Cardiac muscle cell (in vitro differentiated cells and primary cell): ENCODE measurements around the gene KIF6. TPM values are rescaled to one million over a fixed set of nuclear protein-coding genes. Genes with fewer than 3 reads are reported as not detected.

Experiments
- DNase-seq, 2 donors: peaks; one replicate each; pipeline versions ENCODE4 v3.0.0 to v3.0.0-alpha.2; 2010 to 2017; ENCODE audit warnings: low read depth in 1 of 2, low spot score in 1 of 2
- H3K27ac ChIP-seq: fragments of 200-600 bp; sonication (generic); 2 replicates; pipeline ENCODE4 v1.5.1; 2016
- H3K27me3 ChIP-seq: fragments of 200-600 bp; sonication (generic); 2 replicates; pipeline ENCODE4 v1.6.0; 2016; ENCODE audit warnings: control low read depth
- H3K36me3 ChIP-seq: fragments of 200-600 bp; sonication (generic); 2 replicates; pipeline ENCODE4 v1.5.1; 2016; ENCODE audit warnings: control low read depth
- H3K4me1 ChIP-seq: fragments of 200-600 bp; sonication (generic); 2 replicates; pipeline ENCODE4 v1.8.1; 2017; ENCODE audit warnings: low read depth, mild to moderate bottlenecking, mixed run types
- H3K4me3 ChIP-seq: fragments of 200-600 bp; sonication (generic); 2 replicates; pipeline ENCODE4 v1.5.1; 2016; ENCODE audit warnings: mild to moderate bottlenecking
- H3K9me3 ChIP-seq: fragments of 200-600 bp; sonication (generic); 2 replicates; pipeline ENCODE4 v1.5.1; 2017; ENCODE audit warnings: low read depth, mild to moderate bottlenecking, control low read depth
- CTCF ChIP-seq: IDR thresholded peaks from 2 replicates; pipeline ENCODE4 v1.5.1; 2012; ENCODE audit warnings: low read depth, mild to moderate bottlenecking, low read length
- polyA plus RNA-seq: library from polyadenylated mRNA; unstranded; fragments of >200 nt; fragmentation: Nextera tagmentation; extraction: Ambion mirVana; gene quantifications from 2 replicates; pipeline ENCODE4 v1.2.1, GENCODE V29; 2016
- total RNA-seq: library from RNA; depleted of rRNA; stranded (reverse); fragments of >200 nt; gene quantifications from 2 replicates; pipeline ENCODE4 v1.2.3, GENCODE V29; 2016

The KIF6 gene
- total and polyA plus RNA-seq, 2 experiments from 2014 or later = 0.69 to 1.7 TPM

GRCh38 chr6:39407446-39407993, 317.7 kb downstream of the KIF6 start:
- no peaks in the 10 kb centered on the region for H3K36me3 ChIP-seq
- H3K9me3 ChIP-seq = no peaks in the 10 kb centered on the region
- H3K27ac ChIP-seq = no peak overlapping the region
- H3K4me3 ChIP-seq = no peak overlapping the region
- TF ChIP-seq CTCF = no peak
- no peaks in the 10 kb centered on the region for H3K27me3 ChIP-seq
- no peak for DNase-seq
- no peaks in the 10 kb centered on the region for H3K4me1 ChIP-seq

- no peak for TF ChIP-seq CTCF
- Histone ChIP-seq H3K27ac (no peak overlapping the region), H3K9me3 (no peaks in the 10 kb centered on the region), H3K4me3 (no peak overlapping the region), H3K36me3 (no peaks in the 10 kb centered on the region), H3K4me1 (no peaks in the 10 kb centered on the region), H3K27me3 (no peaks in the 10 kb centered on the region)
- no peak for DNase-seq
Measured at GRCh38 chr6:39404312-39404711, 320.9 kb downstream of the KIF6 start.

GRCh38 chr6:39403304-39403703, 321.9 kb downstream of the KIF6 start:
- Histone ChIP-seq H3K27ac (no peak overlapping the region), H3K27me3 (no peaks in the 10 kb centered on the region), H3K9me3 (no peaks in the 10 kb centered on the region), H3K4me3 (no peak overlapping the region), H3K36me3 (no peaks in the 10 kb centered on the region), H3K4me1 (no peaks in the 10 kb centered on the region)
- no peak for DNase-seq
- TF ChIP-seq CTCF = no peak

- Histone ChIP-seq H3K4me3 (no peak overlapping the region), H3K4me1 (no peaks in the 10 kb centered on the region), H3K36me3 (no peaks in the 10 kb centered on the region), H3K9me3 (no peaks in the 10 kb centered on the region), H3K27ac (no peak overlapping the region), H3K27me3 (no peaks in the 10 kb centered on the region)
- no peak for DNase-seq
- TF ChIP-seq CTCF = no peak
Measured at GRCh38 chr6:39402239-39402751, 322.9 kb downstream of the KIF6 start.

- Histone ChIP-seq H3K27me3 (no peaks in the 10 kb centered on the region), H3K4me1 (no peaks in the 10 kb centered on the region), H3K27ac (no peak overlapping the region), H3K36me3 (no peaks in the 10 kb centered on the region), H3K4me3 (no peak overlapping the region), H3K9me3 (no peaks in the 10 kb centered on the region)
- no peak for DNase-seq
- TF ChIP-seq CTCF = no peak
Measured at GRCh38 chr6:39401376-39401775, 323.8 kb downstream of the KIF6 start.
